Gastrocnemius medialis (tissue), 4 donors: ENCODE measurements around the gene NFASC.

Experiments used
- POLR2A ChIP-seq, 2 donors: fragments of 450-650 bp; IDR thresholded peaks; one replicate each; pipeline ENCODE4 v1.6.1; 2017; ENCODE audit warnings: antibody characterized with exemption in 2 of 2, mild to moderate bottlenecking in 2 of 2, moderate library complexity in 2 of 2
- TF ChIP-seq, protein P1 (sequence below), 5 experiments: fragments of 450-650 bp in 3 of 5; fragments of 200-600 bp in 2 of 5; sonication (generic) in 2 of 5; IDR thresholded peaks in 4 of 5; conservative IDR thresholded peaks in 1 of 5; 1 replicate in 4 of 5; 2 replicates in 1 of 5; pipeline ENCODE4 v1.5.1; 2016 to 2019; ENCODE audit warnings: antibody characterized with exemption in 5 of 5, mild to moderate bottlenecking in 3 of 5, moderate library complexity in 3 of 5

DNA sequence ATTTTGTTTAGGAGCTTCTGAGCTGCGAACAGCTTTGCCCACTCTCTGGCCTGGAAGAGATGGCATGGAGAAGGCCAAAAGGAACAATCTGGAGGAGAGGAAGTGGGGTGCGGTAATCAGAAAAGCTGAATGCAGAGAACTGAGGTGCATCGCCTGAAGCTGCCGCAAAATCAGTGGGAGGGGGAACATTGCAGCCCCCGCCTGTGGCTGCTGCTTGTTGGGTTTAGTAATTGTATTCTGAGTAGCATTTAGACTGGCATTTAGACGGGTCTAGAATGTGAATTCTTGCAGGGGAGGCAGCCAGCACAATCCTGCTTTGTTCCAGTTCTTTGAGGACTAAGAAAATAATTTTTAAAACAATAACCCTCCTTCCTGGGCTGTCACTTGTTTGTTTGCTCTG lies 25.4 kb downstream of the NFASC start:
- TF ChIP-seq, protein P1, sequence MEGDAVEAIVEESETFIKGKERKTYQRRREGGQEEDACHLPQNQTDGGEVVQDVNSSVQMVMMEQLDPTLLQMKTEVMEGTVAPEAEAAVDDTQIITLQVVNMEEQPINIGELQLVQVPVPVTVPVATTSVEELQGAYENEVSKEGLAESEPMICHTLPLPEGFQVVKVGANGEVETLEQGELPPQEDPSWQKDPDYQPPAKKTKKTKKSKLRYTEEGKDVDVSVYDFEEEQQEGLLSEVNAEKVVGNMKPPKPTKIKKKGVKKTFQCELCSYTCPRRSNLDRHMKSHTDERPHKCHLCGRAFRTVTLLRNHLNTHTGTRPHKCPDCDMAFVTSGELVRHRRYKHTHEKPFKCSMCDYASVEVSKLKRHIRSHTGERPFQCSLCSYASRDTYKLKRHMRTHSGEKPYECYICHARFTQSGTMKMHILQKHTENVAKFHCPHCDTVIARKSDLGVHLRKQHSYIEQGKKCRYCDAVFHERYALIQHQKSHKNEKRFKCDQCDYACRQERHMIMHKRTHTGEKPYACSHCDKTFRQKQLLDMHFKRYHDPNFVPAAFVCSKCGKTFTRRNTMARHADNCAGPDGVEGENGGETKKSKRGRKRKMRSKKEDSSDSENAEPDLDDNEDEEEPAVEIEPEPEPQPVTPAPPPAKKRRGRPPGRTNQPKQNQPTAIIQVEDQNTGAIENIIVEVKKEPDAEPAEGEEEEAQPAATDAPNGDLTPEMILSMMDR (IDR thresholded peaks at IDR 0.05 in 4 of 5, conservative IDR thresholded peaks at IDR 0.05 in 1 of 5), result no peak
- no peak for TF ChIP-seq POLR2A (IDR thresholded peaks at IDR 0.05)
